ENCODE data around the gene TTLL12. TPM values are rescaled to one million over a fixed set of nuclear protein-coding genes. Genes with fewer than 3 reads are reported as not detected.

The TTLL12 gene
- total RNA-seq, 2 experiments from 2014 or later: 66.5 to 71.5 TPM

DNA sequence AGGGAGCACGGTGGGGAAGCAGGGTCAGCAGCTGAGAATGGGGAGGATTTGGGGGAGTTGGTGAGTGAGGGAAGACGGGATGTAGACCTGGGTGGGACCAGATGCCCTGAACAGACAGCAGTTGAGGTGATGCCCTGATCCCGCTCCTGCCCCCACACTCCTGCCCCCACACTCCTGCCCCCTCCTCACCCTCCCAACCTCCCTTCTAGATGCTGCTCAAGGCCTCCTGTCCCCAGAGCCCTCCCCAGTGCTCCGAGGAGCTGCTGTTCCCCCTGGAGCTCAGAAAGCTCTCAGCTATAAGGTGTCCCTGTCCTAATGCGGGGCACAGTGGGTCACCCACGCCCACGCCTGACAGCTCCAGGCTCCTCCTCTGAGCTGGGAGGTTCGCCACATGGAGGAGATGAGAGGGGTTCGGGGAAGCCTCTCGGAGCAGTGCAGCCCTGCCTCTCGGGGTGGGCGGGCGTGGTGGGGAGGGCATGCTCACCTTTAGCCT, 25.1 kb upstream of the TTLL12 start:
- intact Hi-C loops (cut with micrococcal nuclease; ENCODE audit: unreplicated experiment): no loop called here
- CTCF ChIA-PET (ENCODE audit: unreplicated experiment): interaction anchor here (0.7 kb wide), 1 partner anchor 19 kb away, joined by 3 read pairs; no protein-coding TSS in a partner anchor
- Histone ChIP-seq H3K4me1 (ENCODE audit: insufficient read depth, low read length, poor library complexity, severe bottlenecking) (no peaks in the 10 kb centered on the region), H3K9me2 (ENCODE audit: insufficient read depth, low read length) (no peaks in the 10 kb centered on the region), H3K27ac (ENCODE audit: low read depth, low read length, poor library complexity, severe bottlenecking) (no peak overlapping the region), H3K4me2 (ENCODE audit: low read length) (no peak overlapping the region), H3K4me3 (ENCODE audit: low read depth, low read length, poor library complexity, severe bottlenecking) (no peak overlapping the region), H3K9me3 (ENCODE audit: low read length) (no peaks in the 10 kb centered on the region), H2AFZ (ENCODE audit: low read length) (no peak overlapping the region), H4K20me1 (ENCODE audit: insufficient read depth, low read length) (no peaks in the 10 kb centered on the region), H3K79me2 (ENCODE audit: insufficient read depth, low read depth, low read length) (no peaks in the 10 kb centered on the region), H3K36me3 (ENCODE audit: insufficient read depth, low read length) (no peaks in the 10 kb centered on the region)
- no TSS peak for BruUV-seq (replicated peaks)
- DNase-seq (ENCODE audit: low spot score): no peak
- TF ChIP-seq, protein P1, sequence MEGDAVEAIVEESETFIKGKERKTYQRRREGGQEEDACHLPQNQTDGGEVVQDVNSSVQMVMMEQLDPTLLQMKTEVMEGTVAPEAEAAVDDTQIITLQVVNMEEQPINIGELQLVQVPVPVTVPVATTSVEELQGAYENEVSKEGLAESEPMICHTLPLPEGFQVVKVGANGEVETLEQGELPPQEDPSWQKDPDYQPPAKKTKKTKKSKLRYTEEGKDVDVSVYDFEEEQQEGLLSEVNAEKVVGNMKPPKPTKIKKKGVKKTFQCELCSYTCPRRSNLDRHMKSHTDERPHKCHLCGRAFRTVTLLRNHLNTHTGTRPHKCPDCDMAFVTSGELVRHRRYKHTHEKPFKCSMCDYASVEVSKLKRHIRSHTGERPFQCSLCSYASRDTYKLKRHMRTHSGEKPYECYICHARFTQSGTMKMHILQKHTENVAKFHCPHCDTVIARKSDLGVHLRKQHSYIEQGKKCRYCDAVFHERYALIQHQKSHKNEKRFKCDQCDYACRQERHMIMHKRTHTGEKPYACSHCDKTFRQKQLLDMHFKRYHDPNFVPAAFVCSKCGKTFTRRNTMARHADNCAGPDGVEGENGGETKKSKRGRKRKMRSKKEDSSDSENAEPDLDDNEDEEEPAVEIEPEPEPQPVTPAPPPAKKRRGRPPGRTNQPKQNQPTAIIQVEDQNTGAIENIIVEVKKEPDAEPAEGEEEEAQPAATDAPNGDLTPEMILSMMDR (conservative IDR thresholded peaks at IDR 0.05; ENCODE audit: low read length): no peak
- TF ChIP-seq EZH2phosphoT487 (IDR thresholded peaks at IDR 0.05; ENCODE audit: borderline replicate concordance, low read depth, low read length): no peak
- POLR2A ChIA-PET: no interaction called here

DNA sequence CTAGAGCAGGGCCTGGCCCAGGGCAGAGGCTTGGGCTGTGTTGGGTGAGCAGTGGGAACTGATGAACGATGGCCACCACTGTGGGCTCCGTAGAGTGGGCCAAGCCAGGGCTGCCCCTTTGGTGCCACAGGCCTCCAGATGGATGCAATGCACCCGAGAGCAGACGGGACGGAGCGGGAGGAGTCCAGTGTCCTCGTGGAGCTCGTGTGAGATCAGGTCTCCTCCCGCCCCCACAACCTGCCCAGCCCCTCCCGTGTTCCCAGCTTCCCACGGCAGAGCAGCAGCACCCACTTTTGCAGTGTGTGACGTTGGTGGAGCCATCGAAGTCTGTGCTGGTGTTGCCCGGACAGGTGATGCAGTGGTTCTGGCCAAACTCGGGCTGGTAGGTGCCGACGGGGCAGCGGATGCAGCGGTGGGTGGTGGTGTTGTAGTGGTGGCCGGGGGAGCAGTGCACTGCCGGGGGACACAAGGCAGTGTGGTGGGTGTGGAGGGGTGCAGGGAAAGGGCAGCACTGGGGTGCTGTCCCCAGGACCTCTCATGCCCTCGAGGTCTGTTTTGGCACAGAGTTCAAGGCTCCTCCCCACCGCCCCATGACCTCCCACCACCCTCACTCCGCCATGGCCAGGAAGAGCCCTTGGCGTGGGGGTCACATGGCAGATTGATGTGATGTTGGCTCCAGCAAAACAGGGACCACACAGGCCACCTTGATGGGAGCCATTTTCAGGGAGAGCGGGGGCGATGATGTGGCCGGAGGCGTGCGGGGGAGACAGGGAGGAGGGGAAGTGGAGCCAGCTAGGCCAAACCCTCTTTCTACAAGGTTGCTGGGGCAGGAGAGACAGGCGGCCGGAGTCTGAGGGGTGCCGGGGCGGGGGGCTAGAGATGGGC, 23.9 kb upstream of the TTLL12 start:
- H3K4me1 ChIP-seq (ENCODE audit: insufficient read depth, low read length, poor library complexity, severe bottlenecking): no peaks in the 10 kb centered on the region
- CTCF ChIA-PET (ENCODE audit: unreplicated experiment): no interaction called here
- POLR2A ChIA-PET: no interaction called here
- H4K20me1 ChIP-seq (ENCODE audit: insufficient read depth, low read length): no peaks in the 10 kb centered on the region
- H3K4me3 ChIP-seq (ENCODE audit: low read depth, low read length, poor library complexity, severe bottlenecking): no peak overlapping the region
- H3K9me2 ChIP-seq (ENCODE audit: insufficient read depth, low read length): no peaks in the 10 kb centered on the region
- H2AFZ ChIP-seq (ENCODE audit: low read length): no peak overlapping the region
- no peaks in the 10 kb centered on the region for H3K9me3 ChIP-seq (ENCODE audit: low read length)
- H3K27ac ChIP-seq (ENCODE audit: low read depth, low read length, poor library complexity, severe bottlenecking): no peak overlapping the region
- H3K4me2 ChIP-seq (ENCODE audit: low read length): no peak overlapping the region
- H3K36me3 ChIP-seq (ENCODE audit: insufficient read depth, low read length): no peaks in the 10 kb centered on the region
- intact Hi-C loops (cut with micrococcal nuclease; ENCODE audit: unreplicated experiment): no loop called here
- no peaks in the 10 kb centered on the region for H3K79me2 ChIP-seq (ENCODE audit: insufficient read depth, low read depth, low read length)
- DNase-seq (ENCODE audit: low spot score): no peak
- no TSS peak for BruUV-seq (replicated peaks)
- TF ChIP-seq, protein P1 (conservative IDR thresholded peaks at IDR 0.05; ENCODE audit: low read length): no peak
- no peak for TF ChIP-seq EZH2phosphoT487 (IDR thresholded peaks at IDR 0.05; ENCODE audit: borderline replicate concordance, low read depth, low read length)

DNA sequence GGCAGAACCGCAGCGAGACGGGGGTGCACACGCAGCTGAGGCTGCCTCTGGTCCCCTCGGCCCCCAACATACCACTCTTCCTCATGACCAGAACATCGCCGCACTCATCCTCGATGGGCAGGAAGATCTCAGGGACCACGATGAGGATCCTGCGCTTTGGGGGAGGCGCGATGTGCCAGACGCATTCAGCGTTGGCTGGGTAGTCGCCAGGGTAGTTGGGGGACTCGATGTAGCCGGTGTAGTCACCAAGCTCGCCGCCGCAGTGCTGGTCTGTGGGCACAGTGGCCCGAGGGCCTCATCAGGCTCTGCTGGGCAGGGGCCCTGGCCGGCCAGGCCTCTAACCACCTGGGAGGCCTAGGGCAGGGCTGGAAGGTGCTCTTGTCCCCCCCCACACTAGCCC, 23.0 kb upstream of the TTLL12 start:
- H4K20me1 ChIP-seq (ENCODE audit: insufficient read depth, low read length): no peaks in the 10 kb centered on the region
- H3K4me3 ChIP-seq (ENCODE audit: low read depth, low read length, poor library complexity, severe bottlenecking): no peak overlapping the region
- CTCF ChIA-PET (ENCODE audit: unreplicated experiment): interaction anchor here (0.5 kb wide), 1 partner anchor 342 kb away, joined by 3 read pairs; no protein-coding TSS in a partner anchor
- no peak overlapping the region for H3K27ac ChIP-seq (ENCODE audit: low read depth, low read length, poor library complexity, severe bottlenecking)
- H2AFZ ChIP-seq (ENCODE audit: low read length): no peak overlapping the region
- DNase-seq (ENCODE audit: low spot score): no peak
- intact Hi-C loops (cut with micrococcal nuclease; ENCODE audit: unreplicated experiment): no loop called here
- POLR2A ChIA-PET: no interaction called here
- H3K36me3 ChIP-seq (ENCODE audit: insufficient read depth, low read length): no peaks in the 10 kb centered on the region
- no peaks in the 10 kb centered on the region for H3K4me1 ChIP-seq (ENCODE audit: insufficient read depth, low read length, poor library complexity, severe bottlenecking)
- no peaks in the 10 kb centered on the region for H3K79me2 ChIP-seq (ENCODE audit: insufficient read depth, low read depth, low read length)
- no peaks in the 10 kb centered on the region for H3K9me3 ChIP-seq (ENCODE audit: low read length)
- BruUV-seq (replicated peaks): no TSS peak
- H3K4me2 ChIP-seq (ENCODE audit: low read length): no peak overlapping the region
- TF ChIP-seq, protein P1 (conservative IDR thresholded peaks at IDR 0.05; ENCODE audit: low read length): no peak
- no peak for TF ChIP-seq EZH2phosphoT487 (IDR thresholded peaks at IDR 0.05; ENCODE audit: borderline replicate concordance, low read depth, low read length)
- no peaks in the 10 kb centered on the region for H3K9me2 ChIP-seq (ENCODE audit: insufficient read depth, low read length)

Measured in OCI-LY7 (cell line).